ENCODE measurements around the gene SYTL3.
"Not testable (repeated sequence)": the region's sequence is repeated elsewhere in the genome, so short reads cannot be mapped to it uniquely, and the experiment has no call there.

Gene SYTL3

GRCh38 chr6:158649289-158650143, at the start of gene SYTL3:
Gene SYTL3 (plus strand): TSS chr6:158650054. CDS start chr6:158663269, 13,215 bp downstream.
- DNase-seq (ENCODE audit: low read depth) = peak; percentile 77

DNA sequence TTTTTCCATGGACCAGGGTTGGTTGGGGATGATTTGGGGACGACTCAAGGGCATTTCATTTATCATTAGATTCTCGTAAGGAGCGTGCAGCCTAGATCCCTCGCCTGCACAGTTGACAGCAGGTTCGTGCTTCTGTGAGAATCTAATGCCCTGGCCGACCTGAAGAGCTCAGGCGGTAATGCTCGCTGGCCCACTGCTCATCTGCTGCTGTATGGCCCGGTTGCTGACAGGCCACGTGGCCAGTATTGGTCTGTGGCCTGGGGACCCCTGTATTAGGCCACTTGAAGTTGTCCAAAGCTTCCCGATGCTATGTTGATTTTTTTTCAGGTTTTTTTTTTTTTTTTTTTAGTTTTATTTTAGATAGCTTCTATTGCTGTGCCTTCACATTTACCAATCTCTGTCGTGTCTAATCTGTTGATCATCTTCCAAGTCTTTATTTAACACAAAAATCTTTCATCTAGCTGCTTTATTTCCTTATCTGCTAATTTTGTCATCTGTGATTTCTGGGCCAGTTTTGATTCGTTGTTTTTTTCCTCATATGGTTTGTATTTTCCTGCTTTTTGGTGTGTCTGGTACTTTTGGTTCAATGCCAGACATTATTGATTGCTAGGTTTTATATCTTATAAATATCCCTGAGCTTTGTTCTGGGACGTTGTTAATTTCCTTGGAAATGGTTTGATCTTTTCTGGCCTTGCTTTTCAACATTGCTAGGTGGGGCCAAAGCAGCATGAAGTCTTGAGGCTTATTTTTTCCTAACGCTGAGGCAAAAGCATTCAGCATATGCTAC, 46.4 kb upstream of the SYTL3 start:
- no peak for DNase-seq (ENCODE audit: low read depth)

- DNase-seq (ENCODE audit: low read depth) = no peak
Observed at GRCh38 chr6:158604048-158604406, 45.8 kb upstream of the SYTL3 start.

GRCh38 chr6:158605266-158605878, 44.5 kb upstream of the SYTL3 start:
- DNase-seq (ENCODE audit: low read depth) = peak; percentile 39

- DNase-seq (ENCODE audit: low read depth) = not testable (repeated sequence)
Observed at GRCh38 chr6:158606011-158606410, 43.8 kb upstream of the SYTL3 start.

DNA sequence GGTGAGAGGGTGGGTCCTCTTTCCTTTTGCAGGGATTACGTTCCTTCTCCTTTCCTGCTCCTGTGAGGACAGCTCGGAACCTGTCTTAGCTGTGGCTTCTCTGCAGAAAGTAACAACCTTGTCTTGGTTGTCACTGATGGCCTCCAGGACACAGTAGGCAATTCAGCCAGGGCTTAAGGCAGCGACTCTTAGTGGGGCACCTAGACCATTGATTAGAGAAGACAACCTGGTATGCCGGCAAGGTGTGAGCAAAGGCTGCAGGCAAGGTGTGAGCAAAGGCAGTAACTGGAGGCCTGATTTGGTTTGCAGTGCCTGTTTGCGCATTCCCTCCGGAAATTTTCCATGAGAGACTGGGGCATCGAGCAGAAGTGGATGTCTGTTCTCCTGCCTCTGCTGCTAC, 42.9 kb upstream of the SYTL3 start:
- DNase-seq (ENCODE audit: low read depth) = no peak

- DNase-seq (ENCODE audit: low read depth) = no peak
Observed at GRCh38 chr6:158607411-158608170, 42.3 kb upstream of the SYTL3 start.

DNA sequence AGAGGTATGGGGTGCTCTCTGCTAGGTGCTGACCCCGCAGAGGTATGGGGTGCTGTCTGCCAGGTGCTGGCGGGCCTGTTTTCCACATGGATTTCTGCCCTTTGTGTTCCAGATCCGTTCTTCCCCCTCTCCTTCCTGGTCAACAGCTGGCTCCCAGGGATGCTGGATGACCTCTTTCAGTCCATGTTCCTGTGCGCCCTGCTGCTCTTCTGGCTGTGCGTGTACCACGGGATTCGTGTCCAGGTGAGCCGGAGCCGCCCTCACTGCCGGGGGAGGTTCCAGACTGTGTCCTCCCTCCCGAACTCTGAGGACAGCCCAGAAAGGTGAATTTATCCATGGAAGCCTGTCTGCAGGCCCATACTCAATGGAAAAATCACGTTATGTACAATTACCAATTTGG, 41.6 kb upstream of the SYTL3 start:
- DNase-seq (ENCODE audit: low read depth) = no peak

GRCh38 chr6:158609455-158610155, 40.2 kb upstream of the SYTL3 start:
- DNase-seq (ENCODE audit: low read depth) = no peak

GRCh38 chr6:158610319-158610968, 39.4 kb upstream of the SYTL3 start:
- DNase-seq (ENCODE audit: low read depth) = no peak

GRCh38 chr6:158611039-158611438, 38.8 kb upstream of the SYTL3 start:
- no peak for DNase-seq (ENCODE audit: low read depth)

DNA sequence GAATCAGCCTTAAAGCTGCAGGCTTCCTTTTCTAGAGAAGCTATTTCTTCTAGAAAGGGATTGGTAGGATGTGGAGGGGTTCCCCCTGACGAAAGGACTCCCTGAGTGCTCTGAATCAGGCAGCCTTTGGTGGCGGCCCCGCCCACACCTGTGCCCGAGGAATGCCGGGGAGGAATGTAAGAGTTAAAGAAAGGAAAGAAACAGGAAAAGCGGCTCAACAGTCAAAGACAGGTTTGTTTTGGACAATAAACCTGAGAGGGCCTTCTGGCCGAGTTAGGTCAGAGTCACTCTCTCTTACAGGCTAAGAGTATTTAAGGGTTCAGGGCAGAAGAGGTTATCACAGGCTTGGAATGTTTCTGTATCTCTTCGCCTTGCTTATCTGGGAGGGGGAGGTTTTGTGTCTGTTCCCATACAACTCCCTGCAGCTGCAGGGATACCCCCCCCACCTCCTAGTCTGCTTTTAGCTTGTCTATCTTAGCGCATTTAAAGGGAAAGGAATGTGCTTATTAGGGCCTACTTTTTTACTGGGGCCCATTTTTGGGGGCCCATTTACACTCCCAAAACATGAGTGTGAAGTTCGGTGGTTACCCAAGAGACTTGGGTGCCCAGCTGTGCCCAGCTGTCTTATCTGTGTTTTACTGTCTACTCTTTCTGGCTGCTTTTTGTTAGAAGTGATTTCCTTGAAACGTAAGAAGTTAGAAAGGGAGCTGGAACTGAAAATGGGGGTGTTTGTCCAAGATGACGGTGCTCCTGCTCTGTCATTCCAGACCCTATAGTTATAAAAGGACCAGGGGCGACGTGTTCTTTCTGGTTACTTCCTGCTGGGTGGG, 38.1 kb upstream of the SYTL3 start:
- DNase-seq (ENCODE audit: low read depth) = no peak

DNA sequence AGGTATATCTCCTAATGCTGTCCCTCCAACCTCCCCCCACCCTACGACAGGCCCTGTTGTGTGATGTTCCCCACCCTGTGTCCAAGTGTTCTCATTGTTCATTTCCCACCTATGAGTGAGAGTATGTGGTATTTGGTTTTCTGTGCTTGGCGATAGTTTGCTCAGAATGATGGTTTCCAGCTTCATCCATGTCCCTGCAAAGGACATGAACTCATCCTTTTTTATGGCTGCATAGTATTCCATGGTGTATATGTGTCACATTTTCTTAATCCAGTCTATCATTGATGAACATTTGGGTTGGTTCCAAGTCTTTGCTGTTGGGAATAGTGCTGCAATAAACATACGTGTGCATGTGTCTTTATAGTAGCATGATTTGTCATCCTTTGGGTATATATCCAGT, 35.2 kb upstream of the SYTL3 start:
- not testable (repeated sequence) for DNase-seq (ENCODE audit: low read depth)

- not testable (repeated sequence) for DNase-seq (ENCODE audit: low read depth)
Observed at GRCh38 chr6:158618289-158618688, 31.6 kb upstream of the SYTL3 start.

DNA sequence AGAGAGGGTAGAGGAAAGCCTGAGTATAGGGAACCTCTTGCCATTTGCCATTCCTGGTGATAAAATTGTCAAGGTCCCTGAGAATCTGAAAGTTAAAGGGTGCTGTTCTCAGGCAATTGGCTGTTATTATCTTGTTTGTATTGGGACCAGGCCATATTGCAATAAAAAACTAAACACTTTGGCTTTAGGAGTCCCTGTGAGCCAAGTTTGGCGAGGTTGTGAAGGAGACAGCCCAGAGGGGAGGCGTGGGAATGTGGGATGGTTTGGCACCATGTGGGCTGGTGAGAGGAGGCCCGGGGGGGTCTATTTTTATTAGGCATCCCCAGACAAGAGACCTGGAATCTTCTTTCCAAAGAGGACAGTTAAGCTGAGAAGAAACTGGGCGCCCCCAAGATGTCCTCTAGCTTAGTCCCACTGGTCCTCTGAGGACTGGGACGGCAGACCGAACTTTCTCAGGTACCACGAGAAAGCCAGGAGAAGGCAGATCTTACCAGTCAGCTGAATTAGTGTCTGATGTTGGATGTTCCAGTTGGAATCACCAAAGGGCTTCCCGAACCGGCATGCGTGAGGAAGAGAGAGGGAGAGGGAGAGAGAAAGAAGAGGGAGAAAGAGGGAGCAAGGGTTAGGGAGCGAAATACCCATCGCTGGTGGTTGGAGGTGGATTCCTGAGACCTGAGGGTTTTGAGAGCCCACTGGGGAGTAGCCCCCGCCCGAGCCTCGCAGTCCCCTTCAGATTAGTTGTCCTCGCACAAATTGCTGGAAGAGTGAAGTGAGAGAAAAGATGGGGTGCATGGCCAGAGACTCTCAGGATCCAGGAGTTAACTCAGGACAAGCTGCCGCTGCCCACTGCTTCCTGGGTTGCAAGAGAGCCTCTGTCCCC, 29.7 kb upstream of the SYTL3 start:
- DNase-seq (ENCODE audit: low read depth) = no peak

GRCh38 chr6:158620963-158621693, 28.7 kb upstream of the SYTL3 start:
- DNase-seq (ENCODE audit: low read depth) = no peak

DNA sequence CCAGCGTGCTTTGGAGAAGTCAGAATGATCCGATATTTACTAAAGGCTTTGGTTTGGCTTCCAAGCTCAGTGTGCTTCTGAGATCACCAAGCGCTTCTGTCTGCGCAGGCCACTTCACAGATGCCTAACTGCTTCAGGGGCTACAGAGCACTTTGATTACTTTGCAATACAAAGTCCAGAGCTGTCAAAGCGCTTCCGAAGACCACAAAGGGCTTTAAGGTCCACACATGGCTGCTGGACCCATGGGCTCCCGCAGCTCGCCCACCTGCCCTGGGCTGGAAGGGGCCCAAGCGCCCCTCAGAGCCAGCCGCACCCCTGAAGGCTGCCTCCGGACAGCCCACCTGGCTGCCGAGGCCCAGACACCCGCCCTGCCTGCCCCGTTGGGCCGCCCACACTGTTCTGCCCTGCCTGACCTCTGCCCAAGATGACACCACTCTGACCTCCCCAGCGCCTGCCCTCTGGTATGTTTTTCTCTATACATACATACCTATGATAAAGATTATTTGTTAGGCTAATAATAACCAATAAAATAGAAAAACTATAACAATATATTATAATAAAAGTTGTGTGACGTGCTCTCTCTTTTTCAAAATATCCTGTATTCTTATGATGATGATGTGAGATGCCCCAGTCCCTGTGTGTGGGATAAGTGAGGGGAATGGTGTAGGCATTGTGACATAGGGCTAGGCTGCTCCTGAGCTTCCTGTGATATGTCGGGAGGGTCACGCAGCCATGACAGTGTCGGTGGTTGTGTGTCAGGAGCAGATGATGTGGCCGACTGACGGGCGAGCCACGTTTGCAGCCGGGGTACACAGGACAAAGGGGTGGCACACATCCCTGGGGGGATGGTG, 27.9 kb upstream of the SYTL3 start:
- no peak for DNase-seq (ENCODE audit: low read depth)

Data from activated T-cell treated with anti-CD3 and anti-CD28 coated beads for 24 hours (primary cell).